H1 (cell line): ENCODE data around the gene MRTFB. TPM values are rescaled to one million over a fixed set of nuclear protein-coding genes. Genes with fewer than 3 reads are reported as not detected.

Source experiments
- CTCF ChIA-PET: fragments of 300-600 bp; sonication (Branson Sonifier 250); formaldehyde crosslinking; loops from one replicate; lab custom pipeline; 2021; ENCODE audit not compliant: partially characterized antibody; lab: Charles Lee
- POLR2A ChIA-PET: fragments of 300-600 bp; sonication (Branson Sonifier 250); formaldehyde crosslinking; loops from one replicate; lab custom pipeline; 2021; ENCODE audit warnings: inconsistent platforms; ENCODE audit not compliant: partially characterized antibody; lab: Charles Lee
- DNase-seq, 2 experiments: peaks; one replicate each; pipeline versions ENCODE4 v3.0.0 to v3.0.0-alpha.2; 2010 to 2022; ENCODE audit warnings: low spot score in 2 of 2, low read depth in 1 of 2, mixed read lengths in 1 of 2
- FAIRE-seq: peaks from 2 replicates; lab custom pipeline; 2011; peaks lifted over from hg19 to GRCh38; lab: Jason Lieb, UNC
- H2AFZ ChIP-seq: 2 replicates; pipeline ENCODE4 v1.8.1; 2012; ENCODE audit warnings: low read length, inconsistent platforms
- H2AK5ac ChIP-seq: 2 replicates; pipeline ENCODE4 v1.6.1; 2013; ENCODE audit warnings: low read depth, low read length
- H2BK120ac ChIP-seq: replicated peaks from 2 replicates; pipeline ENCODE3; 2013; ENCODE audit warnings: low read depth, low read length, inconsistent platforms
- H2BK12ac ChIP-seq: 2 replicates; pipeline ENCODE4 v1.6.1; 2013; ENCODE audit warnings: low read depth, low read length
- H2BK15ac ChIP-seq: 2 replicates; pipeline ENCODE4 v1.6.1; 2013; ENCODE audit warnings: low read length
- H2BK20ac ChIP-seq: 2 replicates; pipeline ENCODE4 v1.6.1; 2013; ENCODE audit warnings: low read length
- H2BK5ac ChIP-seq: 2 replicates; pipeline ENCODE4 v1.6.1; 2013; ENCODE audit warnings: low read depth, low read length
- H3K14ac ChIP-seq: 2 replicates; pipeline ENCODE4 v1.6.1; 2013; ENCODE audit warnings: inconsistent platforms; ENCODE audit not compliant: insufficient read length
- H3K18ac ChIP-seq: 2 replicates; pipeline ENCODE4 v1.6.1; 2013; ENCODE audit warnings: low read length; ENCODE audit errors: extremely low read depth
- H3K23ac ChIP-seq: 2 replicates; pipeline ENCODE4 v1.6.1; 2013; ENCODE audit warnings: inconsistent platforms; ENCODE audit not compliant: insufficient read length
- H3K23me2 ChIP-seq: 2 replicates; pipeline ENCODE4 v1.6.1; 2013; ENCODE audit warnings: low read depth, low read length
- H3K27ac ChIP-seq: 2 replicates; pipeline ENCODE4 v1.6.1; 2011; ENCODE audit warnings: low read depth, low read length, inconsistent platforms
- H3K27me3 ChIP-seq, 4 experiments: replicated peaks in 1 of 4; 1 replicate in 1 of 4; 2 replicates in 3 of 4; pipeline versions ENCODE4 v1.6.1 to v1.8.1; 2011 to 2013; ENCODE audit warnings: low read length in 3 of 4, mild to moderate bottlenecking in 3 of 4, inconsistent platforms in 2 of 4, mixed read lengths in 2 of 4, moderate library complexity in 1 of 4; ENCODE audit not compliant: control insufficient read depth in 3 of 4, insufficient read depth in 3 of 4; ENCODE audit errors: extremely low read depth in 1 of 4
- H3K36me3 ChIP-seq, 4 experiments: 2 replicates each; pipeline versions ENCODE4 v1.6.1 to v1.8.1; 2011 to 2013; ENCODE audit warnings: mild to moderate bottlenecking in 4 of 4, low read length in 3 of 4, moderate library complexity in 2 of 4, control low read depth in 1 of 4, inconsistent platforms in 1 of 4; ENCODE audit not compliant: insufficient read depth in 4 of 4, control insufficient read depth in 2 of 4
- H3K4ac ChIP-seq: replicated peaks from 2 replicates; pipeline ENCODE3; 2013; ENCODE audit warnings: low read length, low read depth, mixed read lengths, inconsistent platforms; ENCODE audit not compliant: insufficient read length
- H3K4me1 ChIP-seq, 4 experiments: replicated peaks in 1 of 4; 1 replicate in 1 of 4; 2 replicates in 3 of 4; pipeline versions ENCODE4 v1.6.1 to v1.8.1; 2011 to 2013; ENCODE audit warnings: low read length in 3 of 4, inconsistent platforms in 2 of 4, mixed read lengths in 1 of 4; ENCODE audit not compliant: insufficient read depth in 4 of 4, control insufficient read depth in 3 of 4
- H3K4me2 ChIP-seq, 2 experiments: 2 replicates each; pipeline versions ENCODE4 v1.6.1 to v1.8.1; 2011 to 2013; ENCODE audit warnings: low read depth in 2 of 2, low read length in 2 of 2, control low read depth in 1 of 2, inconsistent platforms in 1 of 2, mild to moderate bottlenecking in 1 of 2; ENCODE audit not compliant: insufficient read depth in 1 of 2
- H3K4me3 ChIP-seq, 4 experiments: fragments of 200-600, 300-600 bp in 1 of 4; sonication (generic), shearing (Covaris generic), sonication (Bioruptor Twin) in 1 of 4; 2 replicates each; pipeline versions ENCODE4 v1.5.1 to v1.8.1; 2011 to 2016; ENCODE audit warnings: low read length in 4 of 4, low read depth in 3 of 4, control low read depth in 2 of 4, inconsistent platforms in 2 of 4, mild to moderate bottlenecking in 2 of 4, mixed read lengths in 1 of 4, moderate library complexity in 1 of 4; ENCODE audit not compliant: insufficient read depth in 2 of 4; ENCODE audit errors: extremely low read depth in 1 of 4
- H3K56ac ChIP-seq: replicated peaks from 2 replicates; pipeline ENCODE3; 2013; ENCODE audit warnings: low read depth, mild to moderate bottlenecking, mixed read lengths, low read length, inconsistent platforms; ENCODE audit not compliant: insufficient read length
- H3K79me1 ChIP-seq: 2 replicates; pipeline ENCODE4 v1.6.1; 2013; ENCODE audit warnings: low read depth, low read length, control low read depth
- H3K79me2 ChIP-seq, 2 experiments: 2 replicates each; pipeline versions ENCODE4 v1.6.1 to v1.8.1; 2012 to 2013; ENCODE audit warnings: low read length in 2 of 2, mild to moderate bottlenecking in 2 of 2, inconsistent platforms in 1 of 2; ENCODE audit not compliant: insufficient read depth in 2 of 2, control insufficient read depth in 1 of 2
- H3K9ac ChIP-seq, 4 experiments: replicated peaks in 1 of 4; 1 replicate in 1 of 4; 2 replicates in 3 of 4; pipeline versions ENCODE4 v1.6.1 to v1.8.1; 2011 to 2013; ENCODE audit warnings: low read depth in 3 of 4, low read length in 3 of 4, control low read depth in 2 of 4, mild to moderate bottlenecking in 2 of 4, moderate library complexity in 2 of 4, inconsistent platforms in 1 of 4; ENCODE audit errors: extremely low read depth in 1 of 4
- H3K9me3 ChIP-seq, 2 experiments: 2 replicates each; pipeline versions ENCODE4 v1.6.1 to v1.8.1; 2012 to 2013; ENCODE audit warnings: mild to moderate bottlenecking in 2 of 2, moderate library complexity in 2 of 2, control low read depth in 1 of 2, inconsistent platforms in 1 of 2, low read depth in 1 of 2, low read length in 1 of 2, mixed read lengths in 1 of 2; ENCODE audit not compliant: insufficient read depth in 2 of 2
- H4K20me1 ChIP-seq, 2 experiments: replicated peaks in 1 of 2; 2 replicates each; pipeline versions ENCODE3 to v1.8.1; 2011 to 2013; ENCODE audit warnings: inconsistent platforms in 2 of 2, low read length in 2 of 2, mild to moderate bottlenecking in 1 of 2; ENCODE audit not compliant: insufficient read depth in 2 of 2, control insufficient read depth in 1 of 2
- H4K5ac ChIP-seq: 2 replicates; pipeline ENCODE4 v1.6.1; 2013; ENCODE audit warnings: low read length, low read depth, mixed read lengths, inconsistent platforms; ENCODE audit not compliant: insufficient read length
- H4K8ac ChIP-seq: 2 replicates; pipeline ENCODE4 v1.8.0; 2013; ENCODE audit warnings: mild to moderate bottlenecking, moderate library complexity, low read length, inconsistent platforms; ENCODE audit not compliant: insufficient read depth; ENCODE audit errors: extremely low read depth
- H4K91ac ChIP-seq: replicated peaks from 2 replicates; pipeline ENCODE3; 2013; ENCODE audit warnings: low read length, mixed read lengths, inconsistent platforms; ENCODE audit not compliant: insufficient read length
- CBX5 ChIP-seq: fragments of 300-800, 300-1000 bp; sonication (generic); IDR thresholded peaks from 2 replicates; pipeline ENCODE4 v1.7.1; 2016; ENCODE audit warnings: antibody characterized with exemption, low read length, low read depth
- CREB1 ChIP-seq: IDR thresholded peaks from 2 replicates; pipeline ENCODE4 v1.6.1; 2012; ENCODE audit warnings: inconsistent platforms
- SIRT6 ChIP-seq: IDR thresholded peaks from one replicate; pipeline ENCODE4 v1.7.1; 2012; ENCODE audit warnings: low read length, inconsistent platforms
- WGBS, 2 experiments: shearing (Covaris generic) in 1 of 2; methylation state at CpG; one replicate each; pipeline versions ENCODE4 v1.1.6 to v1.1.7; 2013 to 2015; ENCODE audit warnings: low lambda C conversion rate in 2 of 2, mixed read lengths in 2 of 2, inconsistent platforms in 1 of 2, low coverage in 1 of 2, missing lambda C conversion rate in 1 of 2; ENCODE audit not compliant: insufficient replicate concordance in 2 of 2, insufficient coverage in 1 of 2, insufficient read length in 1 of 2; ENCODE audit errors: extremely low coverage in 1 of 2, missing lambda C conversion rate in 1 of 2; 5-methylcytosine and 5-hydroxymethylcytosine counted together
- polyA plus RNA-seq, 7 experiments: library from polyadenylated mRNA; depleted of rRNA in 3 of 7; stranded (reverse) in 5 of 7; unstranded in 2 of 7; fragments of >200 nt in 5 of 7; fragments of 200-250 nt in 2 of 7; gene quantifications; 1 replicate in 5 of 7; 2 replicates in 1 of 7; 4 replicates in 1 of 7; pipeline versions ENCODE4 v1.2.1 to v1.2.3, GENCODE V29; 2011 to 2013; ENCODE audit warnings: missing spikeins in 2 of 7, mixed read lengths in 2 of 7
- total RNA-seq: library from RNA; stranded (reverse); fragmentation: NEBNext Ultra II Directional; extraction: Animal tissue kit (Norgen Biotek cat#: 25700); gene quantifications from 2 replicates; pipeline ENCODE4 v1.2.1, GENCODE V29; 2021
- TF ChIP-seq, protein P1 (sequence below): IDR thresholded peaks from 2 replicates; pipeline ENCODE4 v1.6.1; 2012; ENCODE audit warnings: inconsistent platforms
- TF ChIP-seq, protein P2 (sequence below): IDR thresholded peaks from 2 replicates; pipeline ENCODE4 v1.6.1; 2012; ENCODE audit warnings: inconsistent platforms

The MRTFB gene
- total and polyA plus RNA-seq, 2 of the 8 experiments (the other 6 are each of a cell fraction or from before 2014, with no cell fraction given), result 13.5 to 34.9 TPM

- Histone ChIP-seq H3K4me3 (no peak overlapping the region), H3K18ac (no peak overlapping the region), H3K9ac (no peak overlapping the region), H3K9me3 (no peaks in the 10 kb centered on the region), H2BK12ac (no peak overlapping the region), H3K4ac (no peak overlapping the region), H3K36me3 (no peaks in the 10 kb centered on the region), H2BK5ac (no peak overlapping the region), H3K27ac (no peak overlapping the region), H3K4me1 (no peaks in the 10 kb centered on the region; a peak in 1 of 7 replicates), H4K8ac (no peak overlapping the region), H2BK120ac (no peak overlapping the region), H3K79me2 (no peaks in the 10 kb centered on the region), H2AK5ac (no peak overlapping the region), H2BK15ac (no peak overlapping the region), H3K27me3 (no peaks in the 10 kb centered on the region), H4K20me1 (no peaks in the 10 kb centered on the region), H3K4me2 (no peak overlapping the region), H3K23ac (no peak overlapping the region), H3K56ac (no peak overlapping the region), H2AFZ (no peak overlapping the region), H3K14ac (no peak overlapping the region), H2BK20ac (no peak overlapping the region), H3K23me2 (peaks cover 6% of the 10 kb centered on the region; the same call in 1 of the 2 replicates), H4K5ac (no peak overlapping the region), H3K79me1 (no peaks in the 10 kb centered on the region), H4K91ac (no peak overlapping the region)
- WGBS, 2 experiments, result 88% methylated on average over 8 of the region's 8 CpGs; no CpG with 5 or more reads in 1 of the 2 experiments
- CTCF ChIA-PET, result interaction anchor here (1.0 kb wide), 1 partner anchor 33 kb away, joined by 3 read pairs; no protein-coding TSS in a partner anchor
- TF ChIP-seq, protein P1, sequence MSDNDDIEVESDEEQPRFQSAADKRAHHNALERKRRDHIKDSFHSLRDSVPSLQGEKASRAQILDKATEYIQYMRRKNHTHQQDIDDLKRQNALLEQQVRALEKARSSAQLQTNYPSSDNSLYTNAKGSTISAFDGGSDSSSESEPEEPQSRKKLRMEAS, result no peak
- TF ChIP-seq, protein P2, sequence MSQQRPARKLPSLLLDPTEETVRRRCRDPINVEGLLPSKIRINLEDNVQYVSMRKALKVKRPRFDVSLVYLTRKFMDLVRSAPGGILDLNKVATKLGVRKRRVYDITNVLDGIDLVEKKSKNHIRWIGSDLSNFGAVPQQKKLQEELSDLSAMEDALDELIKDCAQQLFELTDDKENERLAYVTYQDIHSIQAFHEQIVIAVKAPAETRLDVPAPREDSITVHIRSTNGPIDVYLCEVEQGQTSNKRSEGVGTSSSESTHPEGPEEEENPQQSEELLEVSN, result no peak
- TF ChIP-seq SIRT6 (no peak), CREB1 (no peak), CBX5 (no peak)
- FAIRE-seq, result no peak
- no peak for DNase-seq
- POLR2A ChIA-PET, result no interaction called here
These were observed 220.2 kb downstream of the MRTFB start for GRCh38 chr16:14291286-14291685.
